OCI-LY3 (cell line): ENCODE measurements around the gene NPPA.

Experiments
- H2AFZ ChIP-seq: fragments of 200-600, 300-600 bp; shearing (Covaris generic); 2 replicates; pipeline ENCODE4 v1.6.0; 2014; ENCODE audit warnings: antibody characterized with exemption, low read depth, low read length
- H3K27ac ChIP-seq: fragments of 200-600, 300-600 bp; sonication (generic); 2 replicates; pipeline ENCODE4 v1.5.1; 2014; ENCODE audit warnings: mild to moderate bottlenecking, low read length, moderate library complexity, mixed read lengths
- H3K27me3 ChIP-seq: fragments of 200-600, 300-600 bp; sonication (generic); 2 replicates; pipeline ENCODE4 v1.6.1; 2014; ENCODE audit warnings: low read depth, low read length, mixed read lengths
- H3K36me3 ChIP-seq: fragments of 200-600, 300-600 bp; sonication (generic); replicated peaks from 2 replicates; pipeline ENCODE3; 2014; ENCODE audit warnings: low read depth, low read length, mixed read lengths
- H3K4me1 ChIP-seq: fragments of 300-600, 200-600 bp; sonication (generic); 2 replicates; pipeline ENCODE4 v1.6.1; 2014; ENCODE audit warnings: low read length, mixed read lengths
- H3K4me2 ChIP-seq: fragments of 200-600, 300-600 bp; sonication (generic); 2 replicates; pipeline ENCODE4 v1.6.1; 2014; ENCODE audit warnings: low read length, mixed read lengths
- H3K4me3 ChIP-seq: fragments of 300-600, 200-600 bp; sonication (generic); 2 replicates; pipeline ENCODE4 v1.5.1; 2014; ENCODE audit warnings: antibody characterized with exemption, mild to moderate bottlenecking, low read length, moderate library complexity
- H3K79me2 ChIP-seq: fragments of 300-600, 200-600 bp; shearing (Covaris generic); 2 replicates; pipeline ENCODE4 v1.6.1; 2014; ENCODE audit warnings: mild to moderate bottlenecking, low read length, mixed read lengths
- H3K9ac ChIP-seq: fragments of 300-600, 200-600 bp; shearing (Covaris generic); 2 replicates; pipeline ENCODE4 v1.6.0; 2014; ENCODE audit warnings: mild to moderate bottlenecking, low read length, moderate library complexity
- H3K9me3 ChIP-seq: fragments of 200-600, 300-600 bp; shearing (Covaris generic); 2 replicates; pipeline ENCODE4 v1.6.1; 2014; ENCODE audit warnings: low read length, mixed read lengths; ENCODE audit not compliant: insufficient read depth
- H4K20me1 ChIP-seq: fragments of 200-600, 300-600 bp; sonication (generic); 2 replicates; pipeline ENCODE4 v1.6.1; 2016; ENCODE audit warnings: low read length, mixed read lengths; ENCODE audit not compliant: insufficient read depth
- EZH2phosphoT487 ChIP-seq: fragments of 200-600 bp; shearing (Covaris generic); IDR thresholded peaks from 2 replicates; pipeline ENCODE4 v1.6.1; 2018; ENCODE audit warnings: antibody characterized with exemption, mixed run types, low read depth
- TF ChIP-seq, protein P1 (sequence below): fragments of 200-600, 300-600 bp; sonication (generic); IDR thresholded peaks from 2 replicates; pipeline ENCODE4 v1.5.1; 2014; ENCODE audit warnings: antibody characterized with exemption, low read length, low read depth

Gene NPPA

GRCh38 chr1:11848373-11848700, 754 bp upstream of the NPPA start:
- Histone ChIP-seq H3K9me3 (no peaks in the 10 kb centered on the region), H3K27ac (no peak overlapping the region), H3K79me2 (no peaks in the 10 kb centered on the region), H3K4me1 (no peaks in the 10 kb centered on the region), H2AFZ (no peak overlapping the region), H3K27me3 (no peaks in the 10 kb centered on the region), H3K9ac (no peak overlapping the region), H3K4me3 (no peak overlapping the region), H3K4me2 (no peak overlapping the region), H3K36me3 (peaks cover 9% of the 10 kb centered on the region), H4K20me1 (no peaks in the 10 kb centered on the region)
- TF ChIP-seq, protein P1, sequence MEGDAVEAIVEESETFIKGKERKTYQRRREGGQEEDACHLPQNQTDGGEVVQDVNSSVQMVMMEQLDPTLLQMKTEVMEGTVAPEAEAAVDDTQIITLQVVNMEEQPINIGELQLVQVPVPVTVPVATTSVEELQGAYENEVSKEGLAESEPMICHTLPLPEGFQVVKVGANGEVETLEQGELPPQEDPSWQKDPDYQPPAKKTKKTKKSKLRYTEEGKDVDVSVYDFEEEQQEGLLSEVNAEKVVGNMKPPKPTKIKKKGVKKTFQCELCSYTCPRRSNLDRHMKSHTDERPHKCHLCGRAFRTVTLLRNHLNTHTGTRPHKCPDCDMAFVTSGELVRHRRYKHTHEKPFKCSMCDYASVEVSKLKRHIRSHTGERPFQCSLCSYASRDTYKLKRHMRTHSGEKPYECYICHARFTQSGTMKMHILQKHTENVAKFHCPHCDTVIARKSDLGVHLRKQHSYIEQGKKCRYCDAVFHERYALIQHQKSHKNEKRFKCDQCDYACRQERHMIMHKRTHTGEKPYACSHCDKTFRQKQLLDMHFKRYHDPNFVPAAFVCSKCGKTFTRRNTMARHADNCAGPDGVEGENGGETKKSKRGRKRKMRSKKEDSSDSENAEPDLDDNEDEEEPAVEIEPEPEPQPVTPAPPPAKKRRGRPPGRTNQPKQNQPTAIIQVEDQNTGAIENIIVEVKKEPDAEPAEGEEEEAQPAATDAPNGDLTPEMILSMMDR: no peak
- no peak for TF ChIP-seq EZH2phosphoT487

GRCh38 chr1:11845641-11846335, 1.8 kb downstream of the NPPA start:
- H3K4me2 ChIP-seq: no peak overlapping the region
- peaks cover 11% of the 10 kb centered on the region for H3K36me3 ChIP-seq
- no peaks in the 10 kb centered on the region for H4K20me1 ChIP-seq
- H3K4me1 ChIP-seq: no peaks in the 10 kb centered on the region
- H3K27ac ChIP-seq: no peak overlapping the region
- H3K4me3 ChIP-seq: no peak overlapping the region
- H3K9ac ChIP-seq: no peak overlapping the region
- H3K79me2 ChIP-seq: no peaks in the 10 kb centered on the region
- H2AFZ ChIP-seq: no peak overlapping the region
- H3K9me3 ChIP-seq: no peaks in the 10 kb centered on the region
- TF ChIP-seq EZH2phosphoT487: no peak
- TF ChIP-seq, protein P1: no peak
- no peaks in the 10 kb centered on the region for H3K27me3 ChIP-seq

DNA sequence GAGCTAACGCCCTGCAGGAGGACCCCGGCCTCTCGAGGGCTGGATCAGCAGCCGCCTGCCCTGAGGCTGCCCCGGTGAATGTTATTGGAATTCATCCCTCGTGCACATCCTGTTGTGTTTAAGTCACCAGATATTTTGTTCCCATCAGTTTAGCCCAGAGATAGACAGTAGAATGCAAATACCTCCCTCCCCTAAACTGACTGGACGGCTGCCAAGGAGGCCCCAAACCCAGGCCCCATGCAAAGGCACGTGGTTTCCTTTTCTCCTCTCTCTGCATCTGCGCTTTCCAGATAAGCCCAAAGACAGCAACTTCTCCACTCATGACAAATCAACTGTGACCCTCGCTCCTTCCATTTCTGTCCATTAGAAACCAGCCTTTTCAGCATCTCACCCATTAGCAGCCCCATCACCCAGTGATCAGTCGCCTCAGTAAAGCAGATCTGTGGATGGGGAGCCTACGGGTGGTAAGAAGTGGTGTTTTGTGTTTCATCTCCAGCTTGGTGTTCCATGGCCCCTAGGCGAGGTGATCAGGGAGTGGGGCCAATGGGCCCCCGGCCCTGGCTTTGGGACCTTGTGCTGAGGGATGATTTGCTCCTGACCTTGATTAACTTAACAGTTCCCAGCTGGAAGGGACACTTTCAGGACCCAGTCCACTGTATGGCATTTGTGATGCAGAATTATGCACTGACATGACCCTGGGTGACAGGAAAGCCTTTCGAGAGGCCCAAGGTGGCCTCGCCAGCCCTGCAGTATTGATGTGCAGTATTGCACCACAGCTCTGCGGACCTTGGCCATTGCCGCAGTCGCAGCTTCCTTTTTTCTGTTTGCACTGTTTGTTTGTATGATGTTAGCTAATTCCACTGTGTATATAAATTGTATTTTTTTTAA, 5.2 kb downstream of the NPPA start:
- no peak overlapping the region for H3K4me2 ChIP-seq
- TF ChIP-seq, protein P1: no peak
- TF ChIP-seq EZH2phosphoT487: no peak
- H2AFZ ChIP-seq: no peak overlapping the region
- H4K20me1 ChIP-seq: no peaks in the 10 kb centered on the region
- H3K9me3 ChIP-seq: no peaks in the 10 kb centered on the region
- H3K79me2 ChIP-seq: no peaks in the 10 kb centered on the region
- H3K27me3 ChIP-seq: no peaks in the 10 kb centered on the region
- H3K36me3 ChIP-seq: peaks cover 14% of the 10 kb centered on the region
- no peak overlapping the region for H3K27ac ChIP-seq
- no peak overlapping the region for H3K4me3 ChIP-seq
- no peak overlapping the region for H3K9ac ChIP-seq
- H3K4me1 ChIP-seq: no peaks in the 10 kb centered on the region
